VCaP (cell line): ENCODE results near the gene SOCS3.

ENCODE experiments used
- H3K27ac ChIP-seq: fragments of 450-650 bp; 2 replicates; pipeline ENCODE4 v1.5.1; 2017
- CTCF ChIP-seq: fragments of 450-650 bp; conservative IDR thresholded peaks from 2 replicates; pipeline ENCODE4 v1.5.1; 2017; ENCODE audit warnings: mild to moderate bottlenecking, moderate library complexity

Gene SOCS3

GRCh38 chr17:78374189-78374588 is 14.3 kb upstream of the SOCS3 start:
- no peak for TF ChIP-seq CTCF

DNA sequence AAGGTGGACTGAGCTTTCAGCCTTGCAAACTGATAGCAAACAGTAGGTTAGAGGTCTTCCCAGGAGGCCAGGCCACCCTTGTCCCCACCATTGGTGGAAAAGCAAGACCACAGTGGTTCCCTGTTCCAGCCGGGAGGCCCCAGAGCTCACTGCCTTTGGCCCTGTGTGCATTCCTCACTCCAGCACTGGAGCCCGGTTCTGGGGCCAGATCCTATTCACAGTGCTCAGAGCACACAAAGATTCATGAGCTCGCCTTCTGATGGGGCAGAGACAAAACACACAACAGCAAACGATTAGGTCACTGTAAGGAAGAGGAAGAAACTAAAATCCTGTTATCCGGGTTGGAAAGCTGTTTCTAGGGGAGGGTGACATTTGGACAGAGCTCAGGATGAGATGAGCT is 13.0 kb upstream of the SOCS3 start:
- H3K27ac ChIP-seq = no peak overlapping the region
- no peak for TF ChIP-seq CTCF

More at GRCh38 chr17:78374189-78374588, 14.3 kb upstream of the SOCS3 start:
- H3K27ac ChIP-seq = peak overlapping the region; percentile 23

- no peak overlapping the region for H3K27ac ChIP-seq
- no peak for TF ChIP-seq CTCF
Observed at GRCh38 chr17:78371056-78371455, 11.2 kb upstream of the SOCS3 start.

GRCh38 chr17:78369791-78370381 is 10.0 kb upstream of the SOCS3 start:
- no peak for TF ChIP-seq CTCF
- peak overlapping the region; percentile 57 for H3K27ac ChIP-seq

DNA sequence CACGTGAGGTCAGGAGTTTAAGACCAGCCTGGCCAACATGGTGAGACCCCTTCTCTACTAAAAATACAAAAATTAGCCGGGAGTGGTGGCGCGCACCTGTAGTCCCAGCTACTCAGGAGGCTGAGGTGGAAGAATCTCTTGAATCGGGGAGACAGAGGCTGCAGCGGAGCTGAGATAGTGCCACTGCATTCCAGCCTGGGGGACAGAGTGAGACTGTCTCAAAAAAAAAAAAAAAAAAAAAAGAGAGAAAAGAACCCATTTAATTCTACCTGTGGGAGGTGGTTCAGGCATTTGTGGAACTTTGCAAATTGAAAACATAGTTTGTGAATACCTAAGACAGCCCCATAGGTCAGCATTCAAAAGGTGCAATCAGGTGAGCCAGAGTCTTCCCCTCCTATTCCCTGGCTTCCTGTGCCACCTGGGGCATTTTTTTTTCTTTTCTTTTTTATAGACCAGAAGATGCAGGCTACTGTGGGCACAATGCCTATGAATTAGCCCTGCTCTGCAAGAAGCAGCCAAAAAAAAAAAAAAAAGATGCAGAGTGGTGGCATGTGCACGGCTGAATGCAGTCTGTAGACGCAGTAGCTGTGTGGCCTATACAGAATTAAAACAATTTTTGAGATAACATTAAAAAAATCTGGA is 9.1 kb upstream of the SOCS3 start:
- no peak for TF ChIP-seq CTCF
- H3K27ac ChIP-seq = peak overlapping the region; percentile 57

DNA sequence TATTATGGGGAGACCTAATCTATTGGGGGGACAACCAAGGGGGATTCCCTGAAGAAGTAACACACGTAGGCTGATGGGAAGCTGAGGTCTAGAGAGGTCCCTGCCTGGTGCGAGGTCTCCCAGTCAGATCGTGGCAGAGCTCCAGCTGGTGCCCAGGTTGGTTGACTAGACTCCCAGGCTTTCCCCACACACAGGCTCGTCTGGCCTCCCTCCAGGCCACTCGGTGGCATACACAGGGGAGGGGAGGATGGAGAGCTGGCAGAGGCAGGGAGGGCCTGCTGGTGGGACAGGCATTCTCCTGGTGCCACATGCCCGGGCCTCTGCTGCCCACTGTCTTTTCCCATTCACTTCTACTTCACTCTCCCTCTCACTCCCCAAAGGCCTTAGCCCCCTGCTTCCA is 8.5 kb upstream of the SOCS3 start:
- TF ChIP-seq CTCF = no peak
- peak overlapping the region; percentile 57 for H3K27ac ChIP-seq

GRCh38 chr17:78367193-78367592 is 7.3 kb upstream of the SOCS3 start:
- no peak for TF ChIP-seq CTCF
- no peak overlapping the region for H3K27ac ChIP-seq
